Activated naive CD4-positive, alpha-beta T cell treated with anti-CD3 and anti-CD28 coated beads, Interleukin-2, amount 10 ng/mL, durations not matched to agents 7 days and 5 days (primary cell): ENCODE results near the gene PTBP3.
A peak's percentile ranks its signal among the peaks of the same experiment; 100 is the strongest.
"Not testable (repeated sequence)": the region's sequence is repeated elsewhere in the genome, so short reads cannot be mapped to it uniquely, and the experiment has no call there.

Source experiments
- CTCF ChIA-PET: fragments of 350-600 bp; sonication (Branson Sonifier 250); formaldehyde crosslinking; loops from one replicate; lab custom pipeline; 2021; ENCODE audit warnings: antibody characterized with exemption; lab: Charles Lee
- DNase-seq: peaks from one replicate; pipeline ENCODE4 v3.0.0-alpha.2; 2020
- H3K27ac Mint-ChIP-seq: one replicate; pipeline ENCODE4 v1.8.0; 2021; ENCODE audit warnings: mild to moderate bottlenecking, moderate library complexity, mixed read lengths
- H3K27me3 Mint-ChIP-seq: one replicate; pipeline ENCODE4 v1.8.0; 2021; ENCODE audit warnings: mild to moderate bottlenecking, mixed read lengths
- H3K36me3 Mint-ChIP-seq: one replicate; pipeline ENCODE4 v1.8.0; 2021; ENCODE audit warnings: mixed read lengths
- H3K4me1 Mint-ChIP-seq: one replicate; pipeline ENCODE4 v1.8.0; 2021; ENCODE audit warnings: mixed read lengths
- H3K4me3 Mint-ChIP-seq: one replicate; pipeline ENCODE4 v1.8.0; 2021; ENCODE audit warnings: mild to moderate bottlenecking, moderate library complexity, mixed read lengths
- H3K9me3 Mint-ChIP-seq: one replicate; pipeline ENCODE4 v1.8.0; 2021; ENCODE audit warnings: mixed read lengths

The PTBP3 gene

DNA sequence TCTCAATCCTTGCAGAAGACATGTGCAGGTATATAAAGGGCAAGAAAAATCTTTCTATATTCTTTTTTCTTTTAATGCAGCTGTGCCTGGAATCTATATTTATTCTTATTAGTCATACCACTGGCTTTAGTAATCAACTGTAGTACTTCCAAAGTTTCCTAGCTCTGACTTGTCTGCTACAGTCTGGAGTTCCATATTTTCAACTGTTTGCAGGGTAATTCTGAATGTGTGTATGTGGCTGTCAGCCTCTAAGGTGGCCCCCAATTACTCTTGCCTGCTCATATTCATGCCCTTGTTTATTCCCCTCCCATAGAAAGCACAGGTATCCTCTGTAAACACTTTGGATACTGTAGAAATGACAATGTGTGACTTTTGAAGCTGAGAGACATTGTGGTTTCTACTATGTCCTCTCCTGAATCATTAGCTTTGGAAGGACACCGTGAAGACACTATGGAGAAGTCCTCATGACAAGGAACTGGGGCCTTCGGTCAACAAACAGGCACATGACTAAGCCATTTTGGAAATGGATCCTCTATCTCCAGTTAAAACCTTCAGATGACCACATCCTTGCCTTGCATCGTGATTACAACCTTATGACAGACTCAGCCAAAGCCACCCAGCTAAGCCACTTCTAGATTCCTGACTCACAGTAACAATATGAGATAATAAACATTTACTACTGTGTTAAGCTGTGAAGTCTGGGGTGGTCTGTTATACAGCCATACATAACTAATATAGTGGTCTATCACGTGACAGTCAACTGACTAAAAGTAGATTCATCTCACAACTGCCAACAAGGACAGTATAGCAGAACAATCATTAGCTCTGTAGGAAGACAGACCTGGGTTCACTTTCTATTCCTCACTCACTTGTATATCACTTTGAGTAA is 108.8 kb downstream of the PTBP3 start:
- Mint-ChIP-seq H3K9me3 (no peaks in the 10 kb centered on the region), H3K27ac (no peak overlapping the region), H3K36me3 (peaks cover 59% of the 10 kb centered on the region)

DNA sequence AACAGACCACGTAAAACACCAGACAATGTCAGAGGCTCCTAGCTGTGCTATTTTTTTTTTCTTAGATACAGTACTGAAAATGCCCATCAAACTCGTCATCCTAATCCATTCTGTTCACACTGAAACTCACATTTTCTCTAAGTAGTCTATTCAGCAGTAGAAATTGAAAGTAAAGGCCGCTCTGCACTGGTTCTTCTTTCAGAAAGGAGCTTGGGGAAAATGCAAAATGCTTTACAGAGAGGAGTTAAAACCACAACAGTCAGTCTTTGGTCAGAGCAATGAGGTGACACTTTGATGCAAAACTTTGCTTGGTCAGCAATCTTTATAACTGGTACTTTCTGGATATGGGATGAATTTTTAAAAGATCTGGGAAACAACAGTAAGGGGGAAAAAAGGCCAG is 114.5 kb downstream of the PTBP3 start:
- Mint-ChIP-seq H3K4me3 (no peak overlapping the region), H3K9me3 (no peaks in the 10 kb centered on the region), H3K27me3 (no peaks in the 10 kb centered on the region), H3K4me1 (peaks cover 21% of the 10 kb centered on the region), H3K36me3 (peaks cover 50% of the 10 kb centered on the region), H3K27ac (peak overlapping the region; percentile 53)
- DNase-seq: peak; percentile 27
- CTCF ChIA-PET: interaction anchor here (0.7 to 1.2 kb wide), 5 partner anchors 15 to 148 kb away, joined by 3 to 4 read pairs (median 3); partner anchors contain the start of gene PTBP3

More for the DNA sequence above, 108.8 kb downstream of the PTBP3 start:
- no peaks in the 10 kb centered on the region for H3K27me3 Mint-ChIP-seq
- no peak for DNase-seq
- H3K4me3 Mint-ChIP-seq: no peak overlapping the region
- peaks cover 3% of the 10 kb centered on the region for H3K4me1 Mint-ChIP-seq
- CTCF ChIA-PET: interaction anchor here (1.2 kb wide), 1 partner anchor 128 kb away, joined by 3 read pairs; no protein-coding TSS in a partner anchor

DNA sequence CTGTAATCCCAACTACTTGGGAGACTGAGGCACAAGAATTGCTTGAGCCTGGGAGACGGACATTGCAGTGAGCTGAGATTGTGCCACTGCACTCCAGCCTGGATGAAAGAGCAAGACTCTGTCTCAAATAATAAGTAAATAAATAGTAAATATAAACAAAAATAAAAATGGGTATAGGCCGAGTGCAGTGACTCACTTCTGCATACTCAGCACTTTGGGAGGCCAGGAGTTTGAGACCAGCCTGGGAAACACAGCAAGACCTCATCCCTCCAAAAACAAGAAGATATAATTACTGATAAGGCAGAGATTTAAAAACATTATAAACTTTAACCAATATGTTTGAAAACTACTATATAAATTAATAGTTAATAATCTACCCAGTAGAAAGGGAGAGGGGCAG is 120.5 kb downstream of the PTBP3 start:
- Mint-ChIP-seq H3K9me3 (peaks cover 6% of the 10 kb centered on the region), H3K27me3 (no peaks in the 10 kb centered on the region), H3K4me1 (peaks cover 3% of the 10 kb centered on the region), H3K27ac (no peak overlapping the region), H3K4me3 (no peak overlapping the region), H3K36me3 (peaks cover 68% of the 10 kb centered on the region)
- no peak for DNase-seq
- CTCF ChIA-PET: no interaction called here

DNA sequence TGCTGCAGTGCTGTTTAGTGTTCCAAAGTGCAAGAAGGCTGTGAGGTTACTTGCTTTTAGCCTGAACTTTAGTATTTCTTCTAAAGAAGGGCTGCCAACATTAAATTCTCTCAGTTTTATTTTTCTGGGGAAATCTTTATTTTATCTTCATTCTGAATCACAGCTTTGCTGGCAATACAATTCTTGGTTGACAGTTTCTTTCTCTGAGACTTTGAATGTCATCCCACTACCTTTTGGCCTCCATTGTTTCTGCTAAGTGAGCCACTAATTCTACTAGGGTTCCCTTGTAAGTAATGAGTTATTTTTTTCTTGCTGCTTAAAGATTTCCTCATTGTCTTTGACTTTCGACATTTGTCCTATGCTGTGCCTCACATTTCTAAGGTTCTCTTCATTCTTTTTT is 126.0 kb downstream of the PTBP3 start:
- Mint-ChIP-seq H3K27me3 (no peaks in the 10 kb centered on the region), H3K27ac (no peak overlapping the region), H3K36me3 (peaks cover 72% of the 10 kb centered on the region), H3K9me3 (peaks cover 13% of the 10 kb centered on the region), H3K4me1 (no peaks in the 10 kb centered on the region), H3K4me3 (no peak overlapping the region)
- no peak for DNase-seq
- CTCF ChIA-PET: no interaction called here

DNA sequence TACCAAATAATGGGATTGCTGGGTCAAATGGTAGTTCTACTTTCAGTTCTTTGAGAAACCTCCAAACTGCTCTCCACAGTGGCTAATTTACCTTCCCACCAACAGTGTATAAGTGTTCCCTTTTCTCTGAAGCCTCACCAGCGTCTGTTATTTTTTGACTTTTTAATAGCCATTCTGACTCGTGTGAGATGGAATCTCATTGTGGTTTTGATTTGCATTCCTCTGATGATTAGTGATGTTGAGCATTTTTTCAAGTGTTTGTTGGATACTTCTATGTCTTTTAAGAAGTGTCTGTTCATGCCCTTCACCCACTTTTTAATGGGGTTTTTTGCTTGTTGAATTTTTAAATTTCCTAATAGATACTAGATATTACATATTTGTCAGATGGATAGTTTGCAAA is 129.9 kb downstream of the PTBP3 start:
- peaks cover 50% of the 10 kb centered on the region for H3K36me3 Mint-ChIP-seq
- no peak overlapping the region for H3K27ac Mint-ChIP-seq
- H3K9me3 Mint-ChIP-seq: peaks cover 12% of the 10 kb centered on the region
- CTCF ChIA-PET: interaction anchor here (1.7 kb wide), 1 partner anchor 15 kb away, joined by 4 read pairs; no protein-coding TSS in a partner anchor
- no peak overlapping the region for H3K4me3 Mint-ChIP-seq
- H3K27me3 Mint-ChIP-seq: no peaks in the 10 kb centered on the region
- H3K4me1 Mint-ChIP-seq: no peaks in the 10 kb centered on the region
- no peak for DNase-seq

DNA sequence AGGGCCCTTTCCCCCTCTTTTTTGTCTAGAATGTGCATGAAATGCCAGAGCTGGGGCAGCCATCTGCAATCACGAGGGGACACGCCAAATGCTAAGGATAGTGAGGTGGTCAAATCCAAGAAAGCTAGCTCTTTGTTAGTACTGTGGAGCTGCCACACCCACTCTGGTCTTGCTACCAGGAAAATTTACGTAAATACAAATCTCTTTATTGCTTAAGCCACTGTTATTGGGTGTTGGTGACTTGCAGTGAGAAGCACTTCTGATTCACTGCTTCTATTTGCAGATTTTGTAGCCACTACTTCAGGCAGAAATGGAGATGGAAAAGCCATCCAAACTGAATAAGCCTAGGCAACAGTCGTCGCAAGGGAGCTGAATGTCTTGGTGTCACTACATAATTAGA is 132.7 kb downstream of the PTBP3 start:
- no peak for DNase-seq
- CTCF ChIA-PET: no interaction called here
- peaks cover 27% of the 10 kb centered on the region for H3K36me3 Mint-ChIP-seq
- H3K4me1 Mint-ChIP-seq: peaks cover 4% of the 10 kb centered on the region
- no peak overlapping the region for H3K27ac Mint-ChIP-seq
- peaks cover under 1% of the 10 kb centered on the region for H3K27me3 Mint-ChIP-seq
- peaks cover 5% of the 10 kb centered on the region for H3K9me3 Mint-ChIP-seq
- no peak overlapping the region for H3K4me3 Mint-ChIP-seq

DNA sequence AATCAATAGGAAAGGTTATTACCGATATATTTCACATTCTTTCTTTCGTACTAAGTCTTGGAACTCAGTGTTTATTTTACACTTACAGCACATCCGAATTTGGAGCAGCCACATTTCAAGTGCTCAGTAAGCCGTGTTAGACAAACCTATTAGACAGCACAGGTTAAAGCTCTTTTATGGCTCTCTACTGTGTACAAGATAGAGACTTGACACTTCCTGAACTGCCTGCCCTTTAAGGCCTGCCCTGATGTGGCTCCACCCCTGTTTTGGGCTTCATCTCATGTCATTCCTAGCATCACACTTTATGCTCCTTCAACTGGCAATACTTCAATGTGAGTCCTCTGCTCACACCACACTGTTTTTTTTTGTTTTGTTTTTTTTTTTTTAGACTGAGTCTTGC is 134.8 kb downstream of the PTBP3 start:
- Mint-ChIP-seq H3K27me3 (peaks cover 7% of the 10 kb centered on the region), H3K27ac (no peak overlapping the region)

DNA sequence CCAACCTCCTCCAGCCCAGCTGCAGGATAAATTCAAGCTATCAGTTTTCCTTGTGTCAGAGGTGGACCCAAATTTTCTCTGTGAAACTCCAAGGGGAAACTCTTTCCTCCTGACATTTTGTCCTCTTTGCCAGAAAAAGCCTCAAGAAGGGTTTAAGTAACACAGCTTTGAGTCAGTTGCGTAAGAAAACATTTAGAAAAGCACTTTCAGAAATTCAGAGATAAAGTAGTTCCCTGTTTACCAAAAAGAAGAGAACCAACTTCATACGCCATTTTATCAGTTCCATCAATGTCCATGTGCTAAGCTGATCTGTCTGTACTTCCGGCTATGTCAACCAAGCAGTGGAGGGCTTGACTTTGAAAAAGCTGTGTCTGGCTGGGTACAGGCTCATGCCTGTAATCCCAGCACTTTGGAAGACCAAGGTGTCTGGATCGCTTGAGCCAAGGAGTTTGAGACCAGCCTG is 138.4 kb downstream of the PTBP3 start:
- H3K4me1 Mint-ChIP-seq: peaks cover 4% of the 10 kb centered on the region
- H3K27me3 Mint-ChIP-seq: peaks cover 7% of the 10 kb centered on the region
- H3K4me3 Mint-ChIP-seq: no peak overlapping the region
- CTCF ChIA-PET: no interaction called here
- peaks cover 9% of the 10 kb centered on the region for H3K36me3 Mint-ChIP-seq
- no peak for DNase-seq
- H3K27ac Mint-ChIP-seq: no peak overlapping the region
- H3K9me3 Mint-ChIP-seq: peaks cover 5% of the 10 kb centered on the region

More for the DNA sequence above, 134.8 kb downstream of the PTBP3 start:
- H3K4me1 Mint-ChIP-seq: peaks cover 4% of the 10 kb centered on the region
- CTCF ChIA-PET: no interaction called here
- peaks cover 5% of the 10 kb centered on the region for H3K9me3 Mint-ChIP-seq
- H3K4me3 Mint-ChIP-seq: no peak overlapping the region
- no peak for DNase-seq
- peaks cover 12% of the 10 kb centered on the region for H3K36me3 Mint-ChIP-seq

DNA sequence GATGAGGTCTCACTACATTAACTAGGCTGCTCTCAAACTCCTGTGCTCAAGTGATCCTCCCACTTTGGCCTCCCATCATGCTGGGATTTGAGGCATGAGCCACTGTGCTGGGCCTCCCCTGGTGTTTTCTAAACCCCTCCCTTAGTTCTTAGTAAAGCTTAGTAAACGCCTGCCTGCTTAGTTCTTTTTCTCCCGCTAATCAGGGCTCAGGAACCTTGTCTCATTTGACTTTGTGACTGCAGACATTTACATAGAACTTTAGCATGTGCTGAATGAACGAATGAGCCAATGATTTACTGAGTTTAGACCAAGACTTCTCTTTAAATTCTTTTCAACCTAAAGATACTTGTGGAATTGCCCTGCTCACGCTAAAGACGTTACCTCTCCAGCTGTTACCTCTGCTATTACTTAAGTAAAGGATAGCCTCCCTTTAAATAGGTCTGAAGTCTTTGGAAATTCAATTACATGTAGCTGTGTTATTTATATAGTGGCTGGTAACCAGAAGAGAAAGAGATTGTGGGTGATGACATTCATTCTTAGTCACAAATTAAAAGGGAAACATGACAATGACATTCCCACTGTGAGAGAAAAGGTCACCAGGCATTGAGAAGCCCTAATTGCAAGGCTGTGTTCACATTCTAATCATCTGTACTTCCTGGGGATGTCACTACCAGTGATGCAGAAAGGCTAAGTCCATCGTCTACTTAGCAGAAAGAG is 139.7 kb downstream of the PTBP3 start:
- Mint-ChIP-seq H3K4me3 (no peak overlapping the region), H3K9me3 (peaks cover 5% of the 10 kb centered on the region), H3K27me3 (peaks cover 12% of the 10 kb centered on the region), H3K36me3 (peaks cover 7% of the 10 kb centered on the region), H3K4me1 (peaks cover 4% of the 10 kb centered on the region), H3K27ac (no peak overlapping the region)
- no peak for DNase-seq
- CTCF ChIA-PET: no interaction called here

DNA sequence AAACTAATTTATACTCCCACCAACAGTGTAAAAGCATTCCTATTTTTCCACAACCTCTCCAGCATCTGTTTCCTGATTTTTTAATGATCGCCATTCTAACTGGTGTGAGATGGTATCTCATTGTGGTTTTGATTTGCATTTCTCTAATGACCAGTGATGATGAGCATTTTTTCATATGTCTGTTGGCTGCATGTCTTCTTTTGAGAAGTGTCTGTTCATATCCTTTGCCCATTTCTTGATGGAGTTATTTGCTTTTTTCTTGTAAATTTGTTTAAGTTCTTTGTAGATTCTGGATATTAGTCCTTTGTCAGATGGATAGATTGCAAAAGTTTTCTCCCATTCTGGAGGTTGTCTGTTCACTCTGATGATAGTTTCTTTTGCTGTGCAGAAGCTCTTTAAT is 143.1 kb downstream of the PTBP3 start:
- H3K27ac Mint-ChIP-seq, H3K9me3 Mint-ChIP-seq, H3K4me1 Mint-ChIP-seq, CTCF ChIA-PET, H3K36me3 Mint-ChIP-seq, H3K4me3 Mint-ChIP-seq, DNase-seq: not testable (repeated sequence)
- H3K27me3 Mint-ChIP-seq: peaks cover 13% of the 10 kb centered on the region

DNA sequence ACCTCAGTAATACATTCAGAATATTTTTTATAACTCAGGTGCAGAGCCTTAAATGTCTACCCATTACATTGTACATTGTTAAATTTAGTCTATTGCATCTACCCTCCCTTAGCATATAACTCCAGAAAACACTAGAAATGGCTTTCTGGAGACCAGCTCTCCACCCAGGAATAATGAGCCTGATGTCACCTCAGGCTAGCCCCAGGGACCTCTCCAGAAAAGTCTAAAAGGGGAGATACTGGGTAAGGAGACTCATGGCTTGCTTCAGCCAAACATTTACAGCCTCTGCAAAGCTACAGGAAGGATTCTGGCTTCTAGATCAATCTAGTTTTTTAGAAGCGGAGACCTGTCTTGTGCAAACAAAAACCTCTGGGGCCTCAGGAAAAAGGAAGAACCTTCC is 144.5 kb downstream of the PTBP3 start:
- no peak overlapping the region for H3K27ac Mint-ChIP-seq
- H3K9me3 Mint-ChIP-seq: peaks cover 5% of the 10 kb centered on the region
- CTCF ChIA-PET: interaction anchor here (0.7 kb wide), 1 partner anchor 11 kb away, joined by 3 read pairs; no protein-coding TSS in a partner anchor
- no peaks in the 10 kb centered on the region for H3K4me1 Mint-ChIP-seq
- H3K27me3 Mint-ChIP-seq: peaks cover 10% of the 10 kb centered on the region
- DNase-seq: no peak
- peaks cover 7% of the 10 kb centered on the region for H3K36me3 Mint-ChIP-seq
- no peak overlapping the region for H3K4me3 Mint-ChIP-seq

DNA sequence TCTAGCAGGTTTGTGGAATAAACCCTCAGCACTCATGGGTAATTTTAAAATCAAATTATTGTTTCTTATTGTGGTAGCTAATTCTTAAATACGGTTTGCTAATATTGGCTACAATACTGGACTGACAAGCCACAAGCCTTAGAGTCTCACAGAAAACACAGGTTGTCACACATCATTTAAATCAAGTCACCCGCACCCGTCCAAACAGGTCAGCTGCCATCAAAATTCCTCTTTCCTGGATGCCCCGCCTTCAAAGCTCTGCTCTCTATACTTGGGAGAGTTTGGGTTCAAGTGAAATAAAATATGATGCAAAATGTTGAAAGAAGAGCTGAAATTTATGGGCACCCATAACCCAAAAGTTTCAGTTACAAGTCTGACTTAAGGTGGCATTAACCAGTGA is 146.0 kb downstream of the PTBP3 start:
- CTCF ChIA-PET: no interaction called here
- H3K27me3 Mint-ChIP-seq: peaks cover 15% of the 10 kb centered on the region
- no peak for DNase-seq
- no peak overlapping the region for H3K4me3 Mint-ChIP-seq
- H3K4me1 Mint-ChIP-seq: peaks cover 4% of the 10 kb centered on the region
- peaks cover 10% of the 10 kb centered on the region for H3K36me3 Mint-ChIP-seq
- peaks cover 14% of the 10 kb centered on the region for H3K9me3 Mint-ChIP-seq
- H3K27ac Mint-ChIP-seq: no peak overlapping the region

DNA sequence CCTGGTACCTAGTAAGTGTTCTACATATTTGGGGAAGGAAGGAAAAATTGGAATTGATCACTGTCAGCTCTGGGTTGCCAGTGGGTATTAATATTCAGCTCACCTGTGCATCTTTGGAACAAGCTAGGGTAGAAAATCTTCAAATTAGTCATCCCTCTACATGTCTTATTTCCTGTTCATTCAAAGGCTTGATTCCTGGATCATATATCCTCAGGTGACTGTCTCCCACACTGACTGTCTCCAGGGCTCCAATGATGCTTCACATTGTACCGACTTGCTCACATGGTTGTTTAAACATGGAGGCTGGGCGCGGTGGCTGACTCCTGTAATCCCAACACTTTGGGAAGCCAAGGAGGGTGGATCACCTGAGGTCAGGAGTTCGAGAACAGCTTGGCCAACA is 146.7 kb downstream of the PTBP3 start:
- no peak overlapping the region for H3K27ac Mint-ChIP-seq
- CTCF ChIA-PET: no interaction called here

DNA sequence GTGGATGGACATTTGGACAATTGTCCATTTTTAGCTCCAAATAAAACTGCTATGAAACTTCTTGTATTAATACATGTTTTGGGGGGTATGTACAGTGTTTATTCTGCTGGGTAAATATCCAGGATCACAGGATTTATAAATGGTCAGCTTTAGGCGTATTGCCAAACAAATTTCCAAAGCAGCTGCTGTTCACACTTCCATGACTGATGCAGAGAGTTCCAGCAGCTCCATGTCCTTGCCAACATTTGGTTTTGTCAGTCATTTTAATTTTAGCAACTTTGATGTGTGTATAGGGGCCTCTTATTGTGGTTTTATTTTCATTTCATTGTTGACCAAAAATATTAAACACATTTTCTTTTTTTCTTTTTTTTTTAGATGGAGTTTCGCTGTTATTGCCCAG is 148.5 kb downstream of the PTBP3 start:
- Mint-ChIP-seq H3K4me1 (peaks cover 21% of the 10 kb centered on the region), H3K27ac (no peak overlapping the region), H3K27me3 (peaks cover 24% of the 10 kb centered on the region), H3K36me3 (peaks cover 7% of the 10 kb centered on the region), H3K9me3 (peaks cover 11% of the 10 kb centered on the region), H3K4me3 (no peak overlapping the region)
- DNase-seq: no peak
- CTCF ChIA-PET: interaction anchor here (1.3 kb wide), 1 partner anchor 177 kb away, joined by 4 read pairs; no protein-coding TSS in a partner anchor

More for the DNA sequence above, 146.7 kb downstream of the PTBP3 start:
- Mint-ChIP-seq H3K27me3 (peaks cover 16% of the 10 kb centered on the region), H3K36me3 (peaks cover 12% of the 10 kb centered on the region), H3K9me3 (peaks cover 16% of the 10 kb centered on the region), H3K4me1 (peaks cover 6% of the 10 kb centered on the region), H3K4me3 (no peak overlapping the region)
- no peak for DNase-seq
